NCI-H2107 treated with DMSO at 0.1 percent for 48 hours (cell line): ENCODE data around the gene USP36.
"Not testable (repeated sequence)": the region's sequence is repeated elsewhere in the genome, so short reads cannot be mapped to it uniquely, and the experiment has no call there.

ENCODE experiments used
- DNase-seq: peaks from one replicate; lab custom pipeline; 2025; ENCODE audit not compliant: unreplicated experiment; lab: John Stamatoyannopoulos, UW

The USP36 gene

GRCh38 chr17:78872486-78872885, 31.9 kb upstream of the USP36 start:
- DNase-seq, result no peak

- DNase-seq, result no peak
Observed at GRCh38 chr17:78870621-78871020, 30.0 kb upstream of the USP36 start.

- DNase-seq, result no peak
Observed at GRCh38 chr17:78868391-78868790, 27.8 kb upstream of the USP36 start.

GRCh38 chr17:78867046-78867445, 26.4 kb upstream of the USP36 start:
- DNase-seq, result not testable (repeated sequence)

GRCh38 chr17:78865682-78866390, 25.2 kb upstream of the USP36 start:
- DNase-seq, result peak; percentile 37

GRCh38 chr17:78864117-78864516, 23.5 kb upstream of the USP36 start:
- DNase-seq, result no peak

- DNase-seq, result no peak
Observed at GRCh38 chr17:78862073-78863023, 21.7 kb upstream of the USP36 start.

GRCh38 chr17:78861229-78861628, 20.6 kb upstream of the USP36 start:
- DNase-seq, result no peak

GRCh38 chr17:78859051-78859450, 18.4 kb upstream of the USP36 start:
- DNase-seq, result no peak

- no peak for DNase-seq
Observed at GRCh38 chr17:78857266-78857665, 16.7 kb upstream of the USP36 start.

GRCh38 chr17:78855561-78856165, 15.0 kb upstream of the USP36 start:
- no peak for DNase-seq

- DNase-seq, result no peak
Observed at GRCh38 chr17:78854508-78854907, 13.9 kb upstream of the USP36 start.

GRCh38 chr17:78853926-78854394, 13.3 kb upstream of the USP36 start:
- no peak for DNase-seq

- no peak for DNase-seq
Observed at GRCh38 chr17:78852709-78853121, 12.1 kb upstream of the USP36 start.

GRCh38 chr17:78849026-78849425, 8.4 kb upstream of the USP36 start:
- no peak for DNase-seq

- no peak for DNase-seq
Observed at GRCh38 chr17:78847052-78847451, 6.4 kb upstream of the USP36 start.

- DNase-seq, result no peak
Observed at GRCh38 chr17:78844301-78845005, 3.8 kb upstream of the USP36 start.

- peak; percentile 17 for DNase-seq
Observed at GRCh38 chr17:78842881-78843565, 2.4 kb upstream of the USP36 start.

- DNase-seq, result no peak
Observed at GRCh38 chr17:78840530-78840779, 159 bp downstream of the USP36 start.

GRCh38 chr17:78839762-78840529, 668 bp downstream of the USP36 start:
- DNase-seq, result no peak
